ENCODE results near the gene ST7.

DNA sequence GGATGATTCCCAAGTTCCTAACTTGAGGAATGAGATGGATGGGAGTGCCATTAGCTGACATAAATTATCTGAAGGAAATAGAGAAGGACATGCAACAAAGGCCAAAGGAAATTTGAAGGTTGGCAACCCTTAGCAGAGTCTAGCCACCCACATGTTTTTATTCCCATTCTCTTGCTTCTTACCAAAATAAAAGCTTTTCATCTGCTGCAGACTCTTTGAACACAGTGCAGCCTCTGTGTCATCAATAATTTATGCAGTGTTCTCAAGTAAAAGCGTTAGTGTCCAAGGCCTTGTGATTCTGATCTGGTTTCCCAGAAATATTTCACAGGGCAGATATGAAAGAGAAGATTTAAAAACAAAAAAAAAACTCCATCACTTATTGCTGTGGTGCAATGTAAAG, 98.5 kb downstream of the ST7 start:
- TF ChIP-seq CSDC2 (CRISPR knock-in tag; IDR thresholded peaks at IDR 0.05) (no peak), SNAI2 (CRISPR knock-in tag; IDR thresholded peaks at IDR 0.05) (no peak), ZNF70 (CRISPR knock-in tag; IDR thresholded peaks at IDR 0.05) (no peak), ZNF8 (CRISPR knock-in tag; IDR thresholded peaks at IDR 0.05) (no peak), ZFP3 (CRISPR knock-in tag; IDR thresholded peaks at IDR 0.05) (no peak), BACH2 (CRISPR knock-in tag; IDR thresholded peaks at IDR 0.05; ENCODE audit: borderline replicate concordance) (no peak), RARB (CRISPR knock-in tag; IDR thresholded peaks at IDR 0.05) (no peak), TOX (CRISPR knock-in tag; IDR thresholded peaks at IDR 0.05; ENCODE audit: borderline replicate concordance) (no peak)
- TF ChIP-seq, protein P1, sequence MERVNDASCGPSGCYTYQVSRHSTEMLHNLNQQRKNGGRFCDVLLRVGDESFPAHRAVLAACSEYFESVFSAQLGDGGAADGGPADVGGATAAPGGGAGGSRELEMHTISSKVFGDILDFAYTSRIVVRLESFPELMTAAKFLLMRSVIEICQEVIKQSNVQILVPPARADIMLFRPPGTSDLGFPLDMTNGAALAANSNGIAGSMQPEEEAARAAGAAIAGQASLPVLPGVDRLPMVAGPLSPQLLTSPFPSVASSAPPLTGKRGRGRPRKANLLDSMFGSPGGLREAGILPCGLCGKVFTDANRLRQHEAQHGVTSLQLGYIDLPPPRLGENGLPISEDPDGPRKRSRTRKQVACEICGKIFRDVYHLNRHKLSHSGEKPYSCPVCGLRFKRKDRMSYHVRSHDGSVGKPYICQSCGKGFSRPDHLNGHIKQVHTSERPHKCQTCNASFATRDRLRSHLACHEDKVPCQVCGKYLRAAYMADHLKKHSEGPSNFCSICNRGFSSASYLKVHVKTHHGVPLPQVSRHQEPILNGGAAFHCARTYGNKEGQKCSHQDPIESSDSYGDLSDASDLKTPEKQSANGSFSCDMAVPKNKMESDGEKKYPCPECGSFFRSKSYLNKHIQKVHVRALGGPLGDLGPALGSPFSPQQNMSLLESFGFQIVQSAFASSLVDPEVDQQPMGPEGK (CRISPR knock-in tag; IDR thresholded peaks at IDR 0.05; ENCODE audit: borderline replicate concordance) = no peak

Data from SK-N-SH treated with all-trans-retinoic acid at 6 μM for 48 hours (cell line).